ENCODE data around the gene ABI3.

Gene ABI3

DNA sequence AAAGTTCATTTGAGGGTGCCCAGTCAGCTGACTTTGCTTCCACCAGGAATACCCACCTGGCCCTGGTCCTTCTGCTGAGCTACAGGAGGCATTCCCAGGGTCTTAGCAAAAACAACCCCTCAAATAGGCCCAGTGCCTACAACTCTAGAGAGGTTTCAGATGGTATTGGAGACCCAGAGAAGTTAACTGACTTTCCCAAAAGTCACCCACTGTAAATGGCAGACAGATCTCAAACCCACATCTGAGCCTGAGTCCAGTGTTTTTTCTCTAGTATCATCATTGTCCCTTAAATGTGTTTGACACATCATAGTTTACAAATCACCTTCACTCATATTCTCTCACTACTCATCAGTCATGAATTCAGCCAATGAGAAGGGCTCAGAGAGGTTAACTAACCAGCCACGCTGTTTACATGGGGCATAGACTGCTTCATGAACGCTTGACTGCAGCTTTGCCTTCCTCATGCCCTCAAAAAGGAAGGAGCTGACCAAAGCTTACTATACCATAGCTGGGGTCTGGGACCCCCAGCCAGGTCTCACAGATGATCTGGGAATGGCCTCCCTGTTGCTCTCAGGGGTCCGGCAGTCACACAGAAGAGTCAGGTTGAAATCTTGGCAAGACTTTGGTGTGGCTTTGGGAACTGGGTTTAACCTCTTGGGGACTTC, 16.4 kb downstream of the ABI3 start:
- no peak for DNase-seq

- peak; percentile 79 for DNase-seq
Measured at GRCh38 chr17:49227436-49228261, 17.1 kb downstream of the ABI3 start.

DNA sequence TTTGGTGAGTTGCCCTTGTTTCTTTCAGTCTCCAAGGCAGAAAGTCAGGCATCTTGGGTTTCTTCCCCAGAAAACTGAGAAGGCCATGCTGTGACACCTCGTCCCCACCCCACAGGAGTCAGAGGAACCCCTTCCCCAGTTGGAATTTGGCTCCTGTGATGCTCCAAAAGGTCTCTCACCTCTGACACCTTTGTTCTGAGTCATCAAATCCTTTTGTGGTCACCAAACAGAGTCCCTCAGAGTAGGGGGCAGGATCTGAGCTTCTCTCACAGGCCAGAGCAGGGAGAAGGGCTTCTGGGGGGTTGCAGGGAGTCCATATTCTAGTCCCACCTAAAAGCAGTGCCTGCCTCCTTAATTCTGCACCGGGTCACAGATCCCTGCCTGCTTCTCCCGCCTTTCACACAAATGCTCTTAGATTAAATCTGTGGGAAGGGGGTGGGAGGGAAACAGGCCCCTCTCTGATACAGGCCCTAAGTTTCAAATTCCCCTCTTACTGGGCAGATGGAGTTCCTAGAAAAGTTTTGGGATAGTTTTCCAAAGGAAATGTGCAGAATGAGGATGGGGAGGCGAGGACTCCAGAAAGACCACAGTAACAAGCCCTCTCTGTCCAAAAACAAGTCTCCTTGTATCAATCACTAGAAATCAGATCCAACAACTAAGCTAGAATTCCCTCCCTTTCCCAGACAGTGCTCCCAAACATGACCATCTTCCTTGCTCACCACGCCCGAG, 18.7 kb downstream of the ABI3 start:
- DNase-seq, result no peak

DNA sequence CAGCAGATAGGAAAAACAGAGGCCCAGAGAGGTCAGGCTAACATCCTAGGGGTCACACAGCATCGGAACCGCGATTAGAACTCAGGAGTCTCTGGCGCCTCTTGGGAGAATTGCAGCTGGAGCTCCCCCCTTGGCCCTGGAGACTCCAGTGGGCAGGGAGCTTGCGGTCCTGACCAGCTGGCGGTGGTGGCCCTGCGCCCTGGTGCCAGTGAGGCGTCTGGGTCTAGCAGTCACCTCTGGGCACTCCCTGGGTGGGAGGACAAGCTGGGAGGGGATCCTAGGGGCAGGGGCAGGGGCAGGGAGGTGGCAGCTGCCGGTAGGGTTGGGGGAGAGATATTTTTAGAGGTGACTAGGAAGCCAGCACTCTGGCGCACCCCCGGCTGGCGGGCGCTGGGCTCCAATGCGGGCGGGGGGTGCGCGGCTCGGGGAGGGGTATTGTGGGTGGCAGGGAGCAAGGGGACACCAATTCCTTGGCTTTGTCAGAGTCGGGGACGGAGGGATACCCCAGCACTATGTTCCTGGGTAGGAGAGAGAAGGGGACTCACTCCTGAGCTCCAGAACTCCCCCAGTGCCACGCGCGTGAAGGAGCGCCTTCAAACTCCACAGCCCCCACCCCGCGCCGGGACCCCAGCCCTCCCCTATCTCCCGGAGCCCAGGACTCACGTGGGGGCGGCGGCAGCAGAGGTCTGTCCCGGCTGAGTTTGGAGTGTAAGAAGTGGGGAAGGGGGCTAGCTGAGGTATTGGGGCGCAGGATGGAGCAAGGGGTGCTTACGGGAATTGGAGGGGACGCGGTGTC, 19.5 kb downstream of the ABI3 start:
- DNase-seq, result no peak

- DNase-seq, result peak; percentile 80
Measured at GRCh38 chr17:49230636-49231562, 20.4 kb downstream of the ABI3 start, which contains the start of gene PHOSPHO1. PHOSPHO1 (minus strand) TSS chr17:49230787; CDS start chr17:49226691, 4,096 bp downstream.

DNA sequence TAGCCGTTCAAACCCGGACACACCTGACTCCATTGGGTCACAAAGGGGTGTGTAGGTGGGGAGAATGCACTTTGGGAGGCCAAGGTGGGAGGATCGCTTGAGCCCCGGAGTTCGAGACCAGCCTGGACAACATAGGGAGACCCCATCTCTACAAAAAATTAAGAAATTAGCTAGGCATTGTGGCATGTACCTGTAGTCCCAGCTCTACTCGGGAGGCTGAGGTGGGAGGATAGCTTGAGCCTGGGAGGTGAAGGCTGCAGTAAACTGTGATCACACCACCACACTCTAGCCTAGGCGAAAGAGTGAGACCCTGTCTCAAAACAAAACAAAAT, 21.0 kb downstream of the ABI3 start:
- no peak for DNase-seq

DNA sequence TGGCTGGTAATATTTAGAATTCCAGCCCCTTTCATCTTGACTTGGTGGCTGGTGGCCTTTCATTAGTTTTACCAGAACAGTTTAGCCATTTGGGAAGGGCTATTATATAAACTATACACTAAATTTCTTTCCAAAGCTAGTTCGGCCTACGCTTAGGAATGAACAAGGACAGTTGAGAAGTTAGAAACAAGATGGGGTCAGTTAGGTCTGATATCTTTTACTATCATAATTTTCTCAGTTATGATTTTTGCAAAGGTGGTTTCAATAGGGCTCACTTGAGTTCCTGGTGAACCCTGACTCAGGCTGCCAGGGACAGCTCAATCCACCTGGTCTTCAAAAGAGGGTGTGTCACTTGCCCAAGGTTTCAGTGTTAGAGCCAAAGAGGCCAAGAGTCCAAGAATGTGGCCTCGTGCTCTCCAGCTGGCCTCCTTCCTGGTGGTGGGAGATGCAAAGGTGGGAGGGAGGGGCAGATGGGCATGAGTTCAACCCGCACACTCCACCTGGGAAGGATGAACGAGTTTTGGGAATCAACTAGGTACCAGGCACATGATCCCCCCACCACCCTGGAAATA, 24.1 kb downstream of the ABI3 start:
- DNase-seq, result no peak

- DNase-seq, result no peak
Measured at GRCh38 chr17:49235896-49236295, 25.4 kb downstream of the ABI3 start.

GRCh38 chr17:49239963-49240362, 29.5 kb downstream of the ABI3 start:
- no peak for DNase-seq

DNA sequence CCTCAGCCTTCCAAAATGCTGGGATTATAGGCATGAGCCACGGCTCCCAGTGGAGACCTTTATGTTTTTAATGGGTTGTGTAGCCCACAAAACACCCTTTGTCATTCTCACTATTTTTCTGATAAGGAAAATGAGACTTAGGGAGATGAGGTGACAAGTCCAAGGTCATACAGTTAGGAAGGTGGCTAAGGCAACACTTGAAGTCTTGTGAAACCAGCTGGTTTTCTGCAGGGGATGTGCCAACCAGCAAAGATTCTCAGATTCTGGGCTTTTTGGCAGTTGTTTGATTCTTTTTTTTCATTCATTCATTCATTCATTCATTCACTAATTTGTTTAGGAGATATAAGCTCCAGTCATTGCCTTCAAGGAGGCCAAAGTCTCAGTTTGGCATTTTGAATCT, 30.1 kb downstream of the ABI3 start:
- no peak for DNase-seq

- DNase-seq, result no peak
Measured at GRCh38 chr17:49241040-49241439, 30.5 kb downstream of the ABI3 start.

GRCh38 chr17:49241692-49242397, 31.3 kb downstream of the ABI3 start:
- DNase-seq, result no peak

DNA sequence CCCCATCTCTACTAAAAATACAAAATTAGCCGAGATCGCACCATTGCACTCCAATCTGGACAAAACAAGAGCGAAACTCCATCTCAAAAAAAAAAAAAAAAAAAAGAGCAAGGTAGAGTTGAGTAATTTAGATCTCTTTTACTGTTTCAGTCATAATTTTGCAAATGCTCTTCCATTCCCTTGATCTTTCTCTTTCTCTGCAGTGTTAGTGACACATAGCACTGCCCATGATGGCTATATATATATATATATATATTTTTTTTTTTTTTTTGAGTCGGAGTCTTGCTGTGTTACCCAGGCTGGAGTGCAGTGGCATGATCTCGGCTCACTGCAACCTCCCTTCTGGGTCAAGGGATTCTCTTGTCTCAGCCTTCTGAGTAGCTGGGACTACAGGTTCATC, 32.3 kb downstream of the ABI3 start:
- no peak for DNase-seq

DNA sequence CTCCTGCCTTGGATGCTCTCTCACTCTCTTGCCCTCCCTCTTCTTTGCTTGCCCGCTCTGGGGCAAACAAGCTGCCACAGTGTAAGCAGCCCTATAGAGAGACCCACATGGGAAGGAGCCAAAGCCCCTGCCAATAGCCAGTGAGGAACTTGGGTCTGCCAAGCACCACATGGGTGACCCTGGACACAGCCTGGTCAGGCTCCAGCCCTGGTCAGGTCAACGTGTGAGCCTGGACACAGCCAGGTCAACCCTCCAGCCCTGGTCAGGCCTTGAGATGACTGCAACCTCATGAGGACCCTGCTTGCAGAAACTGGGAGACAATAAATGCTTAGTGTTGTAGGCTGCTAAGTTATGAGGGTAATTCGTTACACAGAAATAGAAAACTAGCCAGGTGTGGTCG, 34.3 kb downstream of the ABI3 start:
- DNase-seq, result no peak

DNA sequence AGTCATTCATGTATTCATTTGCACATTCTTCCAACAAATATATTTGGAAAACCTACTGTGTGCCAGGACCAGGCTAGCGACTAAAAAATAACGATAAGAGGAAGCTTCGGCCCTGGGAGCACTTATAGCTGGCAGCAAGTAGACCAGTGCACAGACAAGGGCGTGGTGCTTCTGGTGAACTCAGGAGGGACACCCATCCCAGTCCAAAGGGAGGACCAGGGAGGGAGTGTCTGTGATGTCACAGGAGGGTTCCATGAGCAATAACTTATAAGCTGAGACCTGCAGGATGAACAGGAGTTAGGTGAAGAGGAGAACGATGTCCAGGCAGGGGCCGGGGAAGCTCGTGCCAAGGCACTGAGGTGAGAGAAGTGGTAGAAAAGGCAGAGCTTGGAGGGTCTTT, 37.4 kb downstream of the ABI3 start:
- no peak for DNase-seq

- no peak for DNase-seq
Measured at GRCh38 chr17:49249292-49249794, 38.8 kb downstream of the ABI3 start.

- no peak for DNase-seq
Measured at GRCh38 chr17:49249890-49250522, 39.5 kb downstream of the ABI3 start.

DNA sequence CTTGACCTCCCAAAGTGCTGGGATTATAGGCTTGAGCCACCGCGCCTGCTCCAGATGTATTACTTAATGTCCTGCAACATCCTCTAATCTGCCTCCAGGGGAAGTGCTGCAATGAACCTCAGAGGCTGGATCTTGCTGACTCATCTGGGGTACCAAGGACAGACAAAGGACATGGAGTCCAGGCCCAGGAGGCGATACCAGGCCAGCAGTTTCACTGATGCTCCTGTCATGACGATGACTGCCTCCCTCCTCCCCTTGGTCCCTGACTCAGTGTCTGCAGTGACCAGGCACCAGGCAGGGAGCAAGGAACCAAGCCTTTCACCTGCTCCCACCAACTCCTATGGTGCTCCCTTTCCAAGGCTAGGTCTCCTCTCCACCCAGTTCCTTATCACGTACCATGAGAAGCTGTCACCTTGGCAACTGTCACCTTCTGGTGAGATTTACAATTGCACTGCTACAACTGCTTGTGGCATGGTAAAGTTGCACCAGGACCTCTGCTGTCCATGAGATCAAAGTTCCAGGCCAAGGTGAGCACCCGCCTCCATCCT, 41.7 kb downstream of the ABI3 start:
- DNase-seq, result no peak

DNA sequence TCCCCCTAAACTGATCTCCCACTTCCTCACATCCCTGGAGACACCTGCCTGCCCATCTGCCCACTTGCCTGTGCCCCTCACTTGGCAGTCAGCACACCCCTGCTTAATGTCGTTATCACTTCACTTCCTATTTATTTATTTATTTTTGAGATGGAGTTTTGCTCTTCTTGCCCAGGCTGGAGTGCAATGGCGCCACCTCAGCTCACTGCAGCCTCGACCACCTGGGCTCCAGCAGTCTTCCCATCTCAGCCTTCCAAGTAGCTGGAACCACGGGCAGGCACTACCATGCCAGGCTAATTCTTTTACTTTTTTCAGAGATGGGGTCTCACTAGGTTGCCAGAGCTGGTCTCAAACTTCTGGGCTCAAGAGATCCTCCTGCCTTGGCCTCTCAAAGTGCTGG, 43.6 kb downstream of the ABI3 start:
- DNase-seq, result no peak

GRCh38 chr17:49255125-49255524, 44.6 kb downstream of the ABI3 start:
- DNase-seq, result no peak
